GM13976 (cell line): Measurements from ENCODE around the gene LTA4H.

Experiments
- DNase-seq: peaks from one replicate; pipeline ENCODE4 v3.0.0; 2012; ENCODE audit warnings: low spot score
- in situ Hi-C: fragments of 300-500 bp; cut with MboI; formaldehyde crosslinking; loops from one replicate; pipeline ENCODE4 v1.12.0; 2022; ENCODE audit warnings: low sequenced_read_pairs, mixed read lengths, inconsistent platforms; ENCODE audit not compliant: unreplicated experiment
- TF ChIP-seq, protein P1 (sequence below): IDR thresholded peaks from 2 replicates; pipeline ENCODE4 v1.5.1; 2012; ENCODE audit warnings: borderline replicate concordance, mild to moderate bottlenecking; ENCODE audit not compliant: insufficient read depth; ENCODE audit errors: extremely low read depth, missing control alignments, control extremely low read depth

Gene LTA4H

DNA sequence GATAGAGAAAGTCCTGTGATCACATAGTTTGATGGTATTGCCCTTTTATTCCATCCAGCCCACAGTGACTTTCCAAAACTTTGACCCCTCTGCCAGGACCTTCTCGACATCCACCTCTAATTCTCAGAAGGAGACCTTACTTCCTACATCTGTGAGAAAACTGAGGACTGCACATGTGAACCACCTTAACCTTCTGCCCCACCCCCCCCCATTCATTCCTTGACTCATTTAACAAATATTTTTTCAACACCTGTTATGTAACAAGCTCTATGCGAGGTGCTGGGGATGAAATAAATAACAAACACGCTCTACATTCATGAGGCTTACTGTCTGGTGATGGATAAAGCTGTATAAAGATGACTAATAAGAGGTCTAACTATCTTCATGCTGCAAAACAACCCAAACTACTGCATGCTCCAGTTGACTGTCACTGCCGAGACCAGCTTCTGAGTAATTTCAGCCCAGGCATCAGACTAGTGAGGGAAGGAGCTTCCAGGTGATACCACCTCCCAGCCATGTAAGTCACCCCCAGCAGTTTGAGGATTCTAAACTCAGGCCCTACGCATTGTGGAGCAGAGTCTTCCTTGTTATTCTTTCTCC lies 37.4 kb downstream of the LTA4H start:
- in situ Hi-C loops: no loop called here
- no peak for DNase-seq
- TF ChIP-seq, protein P1, sequence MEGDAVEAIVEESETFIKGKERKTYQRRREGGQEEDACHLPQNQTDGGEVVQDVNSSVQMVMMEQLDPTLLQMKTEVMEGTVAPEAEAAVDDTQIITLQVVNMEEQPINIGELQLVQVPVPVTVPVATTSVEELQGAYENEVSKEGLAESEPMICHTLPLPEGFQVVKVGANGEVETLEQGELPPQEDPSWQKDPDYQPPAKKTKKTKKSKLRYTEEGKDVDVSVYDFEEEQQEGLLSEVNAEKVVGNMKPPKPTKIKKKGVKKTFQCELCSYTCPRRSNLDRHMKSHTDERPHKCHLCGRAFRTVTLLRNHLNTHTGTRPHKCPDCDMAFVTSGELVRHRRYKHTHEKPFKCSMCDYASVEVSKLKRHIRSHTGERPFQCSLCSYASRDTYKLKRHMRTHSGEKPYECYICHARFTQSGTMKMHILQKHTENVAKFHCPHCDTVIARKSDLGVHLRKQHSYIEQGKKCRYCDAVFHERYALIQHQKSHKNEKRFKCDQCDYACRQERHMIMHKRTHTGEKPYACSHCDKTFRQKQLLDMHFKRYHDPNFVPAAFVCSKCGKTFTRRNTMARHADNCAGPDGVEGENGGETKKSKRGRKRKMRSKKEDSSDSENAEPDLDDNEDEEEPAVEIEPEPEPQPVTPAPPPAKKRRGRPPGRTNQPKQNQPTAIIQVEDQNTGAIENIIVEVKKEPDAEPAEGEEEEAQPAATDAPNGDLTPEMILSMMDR: no peak

DNA sequence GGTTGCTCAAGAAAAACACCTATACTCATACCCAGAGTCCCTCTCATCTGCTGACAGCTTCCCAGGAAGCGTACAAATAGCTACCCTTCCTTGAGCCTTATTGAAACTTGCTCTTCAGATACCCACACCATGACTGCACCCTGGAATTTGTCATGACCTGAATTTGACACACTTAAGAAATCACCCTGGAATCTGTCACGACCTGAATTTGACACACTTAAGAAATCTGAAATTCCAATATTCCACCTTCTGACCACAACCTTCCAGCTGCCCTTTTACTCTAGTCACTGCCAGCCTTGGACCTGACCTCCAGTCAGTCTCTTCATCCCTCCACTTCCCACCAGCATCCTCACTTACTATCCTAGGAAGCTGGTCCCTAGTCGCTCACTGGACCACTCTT lies 38.1 kb downstream of the LTA4H start:
- TF ChIP-seq, protein P1: no peak
- in situ Hi-C loops: no loop called here
- no peak for DNase-seq

DNA sequence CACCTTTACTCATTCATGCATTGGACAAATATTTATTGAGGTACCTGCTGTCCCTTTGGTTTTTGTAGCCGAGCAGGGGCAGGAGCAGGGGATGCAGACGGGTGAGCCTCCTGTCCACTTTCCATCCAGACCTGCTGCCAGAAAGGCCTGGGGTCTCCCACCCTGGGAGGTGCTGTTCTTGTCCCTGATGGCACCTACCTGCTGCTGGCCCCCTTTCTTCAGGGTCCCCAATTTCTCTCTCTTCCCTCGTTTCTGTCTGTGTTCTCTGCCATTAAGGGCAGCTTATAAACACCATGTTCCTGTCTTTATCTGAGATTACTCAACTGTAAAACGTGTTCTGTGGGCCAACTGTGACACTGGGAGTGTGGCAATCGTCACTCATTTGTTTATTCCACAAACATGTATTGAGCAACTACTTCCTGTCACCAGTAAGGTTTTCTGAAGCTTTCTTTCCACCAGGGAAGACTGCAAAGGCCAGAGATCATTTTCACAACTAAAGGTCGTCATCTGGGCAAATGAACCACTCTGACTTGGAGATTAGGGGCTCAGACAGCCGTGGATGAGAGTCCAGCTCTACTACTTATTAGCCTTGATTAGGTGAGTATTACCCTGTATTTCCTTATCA lies 39.2 kb downstream of the LTA4H start, which contains the start of gene HAL:
Gene HAL, minus strand, starts transcription at position 311 of the 625 bp plus-strand sequence. CDS start 434 bp downstream, outside the sequence.
- in situ Hi-C loops: no loop called here
- no peak for DNase-seq
- TF ChIP-seq, protein P1: no peak

DNA sequence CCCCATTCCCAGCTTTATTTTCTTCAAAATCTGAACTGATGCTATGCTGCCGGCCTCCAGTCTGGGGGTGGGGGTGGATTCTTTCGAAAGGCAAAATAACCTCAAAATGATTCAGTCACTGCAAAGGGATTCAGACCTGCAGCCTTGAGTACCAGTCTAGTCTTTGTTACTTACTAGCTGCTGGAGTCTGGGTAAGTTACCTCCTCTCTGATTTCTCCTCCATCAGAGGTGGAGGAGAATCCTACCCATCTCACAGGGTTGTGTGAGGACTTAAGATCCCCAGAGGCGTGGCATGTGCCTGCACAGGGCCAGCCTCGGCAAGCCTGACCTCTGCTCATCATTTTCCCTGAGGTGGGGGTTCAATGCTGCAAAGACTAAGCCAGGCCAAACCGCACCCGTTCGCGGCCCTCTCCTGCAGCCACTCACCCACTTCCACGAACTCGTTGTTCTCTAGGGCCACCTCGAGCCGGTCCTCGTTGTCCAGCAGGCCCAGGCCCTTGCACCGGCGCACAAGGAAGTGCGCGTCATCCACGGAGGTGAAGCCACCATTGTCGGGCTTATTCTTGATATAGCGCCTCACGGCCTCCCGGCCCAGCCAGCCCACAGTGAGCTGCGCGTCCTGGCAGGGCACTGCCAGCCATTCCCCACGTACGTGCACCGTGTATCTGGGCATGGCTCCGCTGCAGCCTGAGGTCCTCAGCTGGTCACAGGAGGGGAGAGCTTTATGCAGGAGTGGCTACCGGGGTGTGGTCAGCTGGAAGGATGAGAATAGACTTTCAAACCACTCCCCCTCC lies 40.0 kb downstream of the LTA4H start:
- TF ChIP-seq, protein P1: no peak
- in situ Hi-C loops: no loop called here
- no peak for DNase-seq

DNA sequence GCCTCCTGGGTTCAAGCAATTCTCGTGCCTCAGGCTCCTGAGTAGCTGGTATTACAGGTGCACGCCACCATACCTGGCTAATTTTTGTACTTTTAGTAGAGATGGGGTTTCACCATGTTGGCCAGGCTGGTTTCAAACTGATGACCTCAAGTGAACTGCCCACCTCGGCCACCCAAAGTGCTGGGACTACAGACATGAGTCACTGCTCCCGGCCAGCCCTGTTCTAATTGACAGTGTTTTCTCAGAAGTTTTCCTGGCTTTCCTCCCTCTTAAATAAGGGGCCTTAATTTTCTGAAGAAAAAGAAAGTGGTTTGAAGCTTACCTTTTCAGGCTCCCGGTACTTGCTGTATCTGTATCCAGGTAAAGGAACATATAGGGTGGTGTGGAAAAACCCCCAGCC lies 40.9 kb downstream of the LTA4H start:
- TF ChIP-seq, protein P1: no peak
- DNase-seq: no peak
- in situ Hi-C loops: no loop called here

DNA sequence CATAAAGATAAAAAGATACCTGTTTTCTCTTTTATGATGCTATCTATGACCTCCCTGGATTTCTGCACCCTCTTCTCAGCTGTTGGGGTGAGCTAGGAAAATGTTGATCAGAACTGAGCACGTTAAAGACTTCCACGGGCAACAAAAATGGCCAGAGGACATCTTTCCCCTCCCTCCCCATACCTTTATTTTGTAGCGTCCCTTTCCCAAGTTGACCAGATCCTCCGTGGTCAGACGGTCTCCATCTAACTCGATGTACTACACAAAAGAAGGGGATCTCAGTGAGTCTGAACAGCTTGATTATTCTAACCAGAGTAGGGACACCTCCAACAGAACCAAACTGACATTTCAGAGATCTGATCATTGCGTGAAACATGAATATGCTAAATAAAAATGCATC lies 41.5 kb downstream of the LTA4H start:
- in situ Hi-C loops: no loop called here
- TF ChIP-seq, protein P1: no peak
- DNase-seq: no peak
